HEK293 (cell line): Measurements from ENCODE around the gene ERCC6.

ENCODE experiments used
- CTCF ChIA-PET: fragments of 350-600 bp; formaldehyde crosslinking; extraction: SDS; loops from one replicate; lab custom pipeline; 2021; ENCODE audit warnings: antibody characterized with exemption; lab: Yijun Ruan, JAX
- POLR2A ChIA-PET: fragments of 300-600 bp; formaldehyde crosslinking; extraction: SDS; loops from one replicate; lab custom pipeline; 2020; ENCODE audit warnings: antibody characterized with exemption, inconsistent platforms; lab: Yijun Ruan, JAX
- H3K27ac ChIP-seq: fragments of 200-500 bp; sonication (Bioruptor generic); 2 replicates; pipeline ENCODE4 v1.5.1; 2014; ENCODE audit warnings: low read depth, low read length, control low read depth, inconsistent platforms; ENCODE audit errors: extremely low read depth
- H3K36me3 ChIP-seq, 2 experiments: fragments of 200-500 bp in 1 of 2; sonication (Bioruptor generic) in 1 of 2; 1 replicate in 1 of 2; 2 replicates in 1 of 2; pipeline ENCODE4 v1.5.1; 2014 to 2017; ENCODE audit warnings: inconsistent platforms in 2 of 2, low read length in 2 of 2; ENCODE audit not compliant: control insufficient read depth in 2 of 2, insufficient read depth in 1 of 2
- H3K4me1 ChIP-seq: fragments of 200-500 bp; sonication (Bioruptor generic); 2 replicates; pipeline ENCODE4 v1.5.1; 2014; ENCODE audit warnings: mild to moderate bottlenecking, low read length, inconsistent platforms; ENCODE audit not compliant: control insufficient read depth, insufficient read depth
- H3K4me3 ChIP-seq: 2 replicates; pipeline ENCODE4 v1.5.1; 2011; ENCODE audit warnings: low read depth, mild to moderate bottlenecking, control low read depth, low read length, moderate library complexity
- H3K9me3 ChIP-seq: fragments of 200-500 bp; sonication (Bioruptor generic); 2 replicates; pipeline ENCODE4 v1.5.1; 2014; ENCODE audit warnings: low read depth, low read length, inconsistent platforms; ENCODE audit not compliant: control insufficient read depth, insufficient read depth
- HIC1 ChIP-seq: fragments of 450-650 bp; formaldehyde crosslinking; IDR thresholded peaks from 2 replicates; pipeline ENCODE4 v1.5.1; 2016; ENCODE audit warnings: missing biosample characterization, missing genetic modification characterization
- KLF16 ChIP-seq: fragments of 450-650 bp; formaldehyde crosslinking; IDR thresholded peaks from 2 replicates; pipeline ENCODE4 v1.5.1; 2017; ENCODE audit warnings: missing biosample characterization, missing genetic modification characterization
- PRDM6 ChIP-seq: fragments of 450-650 bp; formaldehyde crosslinking; IDR thresholded peaks from 2 replicates; pipeline ENCODE4 v1.5.1; 2017; ENCODE audit warnings: missing biosample characterization, missing genetic modification characterization
- YY2 ChIP-seq: fragments of 450-650 bp; formaldehyde crosslinking; IDR thresholded peaks from 2 replicates; pipeline ENCODE4 v1.5.1; 2016; ENCODE audit warnings: missing biosample characterization, missing genetic modification characterization
- ZBTB10 ChIP-seq: fragments of 450-650 bp; formaldehyde crosslinking; IDR thresholded peaks from 2 replicates; pipeline ENCODE4 v1.5.1; 2016; ENCODE audit warnings: missing biosample characterization, missing genetic modification characterization
- ZBTB48 ChIP-seq: fragments of 450-650 bp; formaldehyde crosslinking; IDR thresholded peaks from 2 replicates; pipeline ENCODE4 v1.5.1; 2016; ENCODE audit warnings: missing biosample characterization, missing genetic modification characterization
- ZEB2 ChIP-seq: fragments of 450-650 bp; formaldehyde crosslinking; IDR thresholded peaks from 2 replicates; pipeline ENCODE4 v1.5.1; 2016; ENCODE audit warnings: missing biosample characterization, missing genetic modification characterization
- ZFP3 ChIP-seq: fragments of 450-650 bp; formaldehyde crosslinking; IDR thresholded peaks from 2 replicates; pipeline ENCODE4 v1.5.1; 2016; ENCODE audit warnings: low read depth, missing biosample characterization, missing genetic modification characterization
- ZNF10 ChIP-seq: fragments of 450-650 bp; formaldehyde crosslinking; IDR thresholded peaks from 2 replicates; pipeline ENCODE4 v1.5.1; 2017; ENCODE audit warnings: missing biosample characterization, missing genetic modification characterization
- ZNF146 ChIP-seq: fragments of 450-650 bp; formaldehyde crosslinking; IDR thresholded peaks from 2 replicates; pipeline ENCODE4 v1.5.1; 2016; ENCODE audit warnings: missing biosample characterization, missing genetic modification characterization
- ZNF155 ChIP-seq: fragments of 450-650 bp; formaldehyde crosslinking; IDR thresholded peaks from 2 replicates; pipeline ENCODE4 v1.5.1; 2016; ENCODE audit warnings: missing biosample characterization, missing genetic modification characterization
- ZNF184 ChIP-seq: fragments of 450-650 bp; IDR thresholded peaks from 2 replicates; pipeline ENCODE4 v1.5.1; 2018; ENCODE audit warnings: missing biosample characterization, mild to moderate bottlenecking, missing genetic modification characterization
- ZNF23 ChIP-seq: fragments of 450-650 bp; formaldehyde crosslinking; IDR thresholded peaks from 2 replicates; pipeline ENCODE4 v1.5.1; 2016; ENCODE audit warnings: missing biosample characterization, missing genetic modification characterization, borderline replicate concordance
- ZNF248 ChIP-seq: fragments of 450-650 bp; formaldehyde crosslinking; IDR thresholded peaks from 2 replicates; pipeline ENCODE4 v1.5.1; 2017; ENCODE audit warnings: missing biosample characterization, missing genetic modification characterization
- ZNF433 ChIP-seq: fragments of 450-650 bp; formaldehyde crosslinking; IDR thresholded peaks from 2 replicates; pipeline ENCODE4 v1.5.1; 2016; ENCODE audit warnings: missing biosample characterization, missing genetic modification characterization, low read depth
- ZNF473 ChIP-seq: fragments of 450-650 bp; formaldehyde crosslinking; IDR thresholded peaks from 2 replicates; pipeline ENCODE4 v1.5.1; 2017; ENCODE audit warnings: missing biosample characterization, missing genetic modification characterization
- ZNF558 ChIP-seq: fragments of 450-650 bp; formaldehyde crosslinking; IDR thresholded peaks from 2 replicates; pipeline ENCODE4 v1.5.1; 2016; ENCODE audit warnings: missing biosample characterization, missing genetic modification characterization
- ZNF561 ChIP-seq: fragments of 450-650 bp; IDR thresholded peaks from 2 replicates; pipeline ENCODE4 v1.5.1; 2018; ENCODE audit warnings: missing biosample characterization, missing genetic modification characterization, borderline replicate concordance
- ZNF624 ChIP-seq: fragments of 450-650 bp; formaldehyde crosslinking; IDR thresholded peaks from 2 replicates; pipeline ENCODE4 v1.5.1; 2017; ENCODE audit warnings: missing biosample characterization, missing genetic modification characterization
- ZNF768 ChIP-seq: fragments of 450-650 bp; formaldehyde crosslinking; IDR thresholded peaks from 2 replicates; pipeline ENCODE4 v1.5.1; 2018; ENCODE audit warnings: missing biosample characterization, mild to moderate bottlenecking, missing genetic modification characterization
- TF ChIP-seq, protein P1 (sequence below): fragments of 450-650 bp; formaldehyde crosslinking; IDR thresholded peaks from 2 replicates; pipeline ENCODE4 v1.5.1; 2016; ENCODE audit warnings: missing biosample characterization, missing genetic modification characterization, borderline replicate concordance

ERCC6 gene

DNA sequence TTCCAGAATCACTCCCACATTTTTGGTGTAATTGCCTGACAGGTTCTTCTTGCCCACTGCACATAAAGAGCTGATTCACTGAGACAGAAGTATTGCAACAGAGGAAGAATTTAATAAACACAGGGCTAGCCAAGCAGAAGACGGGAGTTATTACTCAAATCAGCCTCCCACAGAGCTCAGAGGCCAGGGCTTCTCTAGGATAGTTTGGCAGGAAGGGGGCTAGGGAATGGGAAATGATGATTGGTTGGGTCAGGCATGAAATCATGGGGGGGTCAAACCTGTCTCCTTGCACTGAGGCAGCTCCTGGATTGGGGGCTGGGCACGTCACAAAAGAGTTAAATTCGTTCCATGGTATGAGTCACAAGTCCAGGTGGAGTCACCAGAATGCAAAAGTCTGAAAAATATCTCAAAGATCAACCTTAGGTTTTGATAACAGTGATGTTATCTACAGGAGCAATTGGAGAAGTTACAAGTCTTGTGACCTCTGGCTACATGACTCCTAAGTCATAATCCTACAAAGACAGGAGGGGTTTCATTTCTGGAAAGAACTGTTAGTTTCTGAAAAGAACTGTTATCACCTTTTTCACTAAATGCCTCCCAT, 30.2 kb upstream of the ERCC6 start:
- CTCF ChIA-PET, result no interaction called here
- no peaks in the 10 kb centered on the region for H3K9me3 ChIP-seq
- no peak overlapping the region for H3K27ac ChIP-seq
- H3K4me3 ChIP-seq, result no peak overlapping the region
- H3K36me3 ChIP-seq, result no peaks in the 10 kb centered on the region
- TF ChIP-seq ZBTB10 (tag by site-specific recombination) (no peak), YY2 (tag by site-specific recombination) (no peak), ZNF248 (tag by site-specific recombination) (no peak), ZNF473 (tag by site-specific recombination) (no peak), ZNF558 (tag by site-specific recombination) (no peak), PRDM6 (tag by site-specific recombination) (no peak)
- TF ChIP-seq, all 188 proteins: peak for 0
- H3K4me1 ChIP-seq, result no peaks in the 10 kb centered on the region
- POLR2A ChIA-PET, result no interaction called here

- Histone ChIP-seq H3K36me3 (no peaks in the 10 kb centered on the region), H3K27ac (no peak overlapping the region), H3K4me3 (no peak overlapping the region), H3K4me1 (no peaks in the 10 kb centered on the region), H3K9me3 (no peaks in the 10 kb centered on the region)
- ChIA-PET CTCF (no interaction called here), POLR2A (no interaction called here)
- TF ChIP-seq, protein P1, sequence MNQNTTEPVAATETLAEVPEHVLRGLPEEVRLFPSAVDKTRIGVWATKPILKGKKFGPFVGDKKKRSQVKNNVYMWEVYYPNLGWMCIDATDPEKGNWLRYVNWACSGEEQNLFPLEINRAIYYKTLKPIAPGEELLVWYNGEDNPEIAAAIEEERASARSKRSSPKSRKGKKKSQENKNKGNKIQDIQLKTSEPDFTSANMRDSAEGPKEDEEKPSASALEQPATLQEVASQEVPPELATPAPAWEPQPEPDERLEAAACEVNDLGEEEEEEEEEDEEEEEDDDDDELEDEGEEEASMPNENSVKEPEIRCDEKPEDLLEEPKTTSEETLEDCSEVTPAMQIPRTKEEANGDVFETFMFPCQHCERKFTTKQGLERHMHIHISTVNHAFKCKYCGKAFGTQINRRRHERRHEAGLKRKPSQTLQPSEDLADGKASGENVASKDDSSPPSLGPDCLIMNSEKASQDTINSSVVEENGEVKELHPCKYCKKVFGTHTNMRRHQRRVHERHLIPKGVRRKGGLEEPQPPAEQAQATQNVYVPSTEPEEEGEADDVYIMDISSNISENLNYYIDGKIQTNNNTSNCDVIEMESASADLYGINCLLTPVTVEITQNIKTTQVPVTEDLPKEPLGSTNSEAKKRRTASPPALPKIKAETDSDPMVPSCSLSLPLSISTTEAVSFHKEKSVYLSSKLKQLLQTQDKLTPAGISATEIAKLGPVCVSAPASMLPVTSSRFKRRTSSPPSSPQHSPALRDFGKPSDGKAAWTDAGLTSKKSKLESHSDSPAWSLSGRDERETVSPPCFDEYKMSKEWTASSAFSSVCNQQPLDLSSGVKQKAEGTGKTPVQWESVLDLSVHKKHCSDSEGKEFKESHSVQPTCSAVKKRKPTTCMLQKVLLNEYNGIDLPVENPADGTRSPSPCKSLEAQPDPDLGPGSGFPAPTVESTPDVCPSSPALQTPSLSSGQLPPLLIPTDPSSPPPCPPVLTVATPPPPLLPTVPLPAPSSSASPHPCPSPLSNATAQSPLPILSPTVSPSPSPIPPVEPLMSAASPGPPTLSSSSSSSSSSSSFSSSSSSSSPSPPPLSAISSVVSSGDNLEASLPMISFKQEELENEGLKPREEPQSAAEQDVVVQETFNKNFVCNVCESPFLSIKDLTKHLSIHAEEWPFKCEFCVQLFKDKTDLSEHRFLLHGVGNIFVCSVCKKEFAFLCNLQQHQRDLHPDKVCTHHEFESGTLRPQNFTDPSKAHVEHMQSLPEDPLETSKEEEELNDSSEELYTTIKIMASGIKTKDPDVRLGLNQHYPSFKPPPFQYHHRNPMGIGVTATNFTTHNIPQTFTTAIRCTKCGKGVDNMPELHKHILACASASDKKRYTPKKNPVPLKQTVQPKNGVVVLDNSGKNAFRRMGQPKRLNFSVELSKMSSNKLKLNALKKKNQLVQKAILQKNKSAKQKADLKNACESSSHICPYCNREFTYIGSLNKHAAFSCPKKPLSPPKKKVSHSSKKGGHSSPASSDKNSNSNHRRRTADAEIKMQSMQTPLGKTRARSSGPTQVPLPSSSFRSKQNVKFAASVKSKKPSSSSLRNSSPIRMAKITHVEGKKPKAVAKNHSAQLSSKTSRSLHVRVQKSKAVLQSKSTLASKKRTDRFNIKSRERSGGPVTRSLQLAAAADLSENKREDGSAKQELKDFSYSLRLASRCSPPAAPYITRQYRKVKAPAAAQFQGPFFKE, result no peak
- TF ChIP-seq ZNF433 (tag by site-specific recombination) (no peak), ZNF624 (tag by site-specific recombination) (no peak), ZNF184 (no peak), ZFP3 (tag by site-specific recombination) (no peak), KLF16 (tag by site-specific recombination) (no peak), ZNF561 (tag by site-specific recombination) (no peak), ZNF146 (tag by site-specific recombination) (no peak), ZNF155 (tag by site-specific recombination) (no peak), ZNF768 (tag by site-specific recombination) (no peak), ZNF23 (tag by site-specific recombination) (no peak), ZBTB48 (tag by site-specific recombination) (no peak), ZEB2 (tag by site-specific recombination) (no peak), ZNF10 (tag by site-specific recombination) (no peak), HIC1 (tag by site-specific recombination) (no peak)
Observed at GRCh38 chr10:49568235-49568634, 29.3 kb upstream of the ERCC6 start.
